Measurements from ENCODE around the gene ASRGL1. TPM values are rescaled to one million over a fixed set of nuclear protein-coding genes. Genes with fewer than 3 reads are reported as not detected.

ASRGL1 gene
- total RNA-seq, 2 donors from 2014 or later = 20.2 to 39.7 TPM

DNA sequence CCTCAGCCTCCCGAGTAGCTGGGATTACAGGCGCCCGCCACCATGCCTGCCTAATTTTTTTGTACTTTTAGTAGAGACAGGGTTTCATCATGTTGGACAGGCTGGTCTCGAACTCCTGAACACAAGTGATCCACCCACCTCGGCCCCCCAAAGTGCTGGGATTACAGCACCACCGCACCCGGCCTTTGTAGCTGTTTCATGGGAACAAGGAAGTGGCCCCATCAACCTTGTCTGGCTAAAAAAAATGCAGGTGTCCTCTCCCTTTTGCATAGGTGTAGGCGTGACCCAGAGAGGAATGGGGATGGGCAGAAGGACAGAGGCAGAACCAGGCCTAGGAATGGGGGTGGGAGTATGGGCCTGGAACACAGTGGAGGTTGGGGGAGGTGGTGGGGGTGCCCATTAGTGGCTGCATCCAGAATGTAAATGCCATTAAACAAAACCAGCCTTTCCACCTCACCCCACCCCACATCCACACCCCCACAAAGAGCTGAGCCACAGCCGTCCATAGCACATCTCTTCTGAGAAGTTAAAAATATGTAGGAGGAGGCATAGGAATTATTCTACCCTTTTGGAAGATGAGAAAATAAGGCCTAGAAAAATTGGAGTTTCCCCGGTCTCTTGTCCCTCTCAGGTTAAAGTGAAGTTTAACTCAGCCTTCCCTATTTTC is 58.8 kb downstream of the ASRGL1 start:
- no peaks in the 10 kb centered on the region for H3K9me3 ChIP-seq
- no peak for DNase-seq (ENCODE audit: low spot score)
- H3K4me1 ChIP-seq (ENCODE audit: control insufficient read depth in 1 of 2, low read depth in 2 of 2) = peaks cover 37 to 50% of the 10 kb centered on the region in 2 donors
- TF ChIP-seq, protein P1, sequence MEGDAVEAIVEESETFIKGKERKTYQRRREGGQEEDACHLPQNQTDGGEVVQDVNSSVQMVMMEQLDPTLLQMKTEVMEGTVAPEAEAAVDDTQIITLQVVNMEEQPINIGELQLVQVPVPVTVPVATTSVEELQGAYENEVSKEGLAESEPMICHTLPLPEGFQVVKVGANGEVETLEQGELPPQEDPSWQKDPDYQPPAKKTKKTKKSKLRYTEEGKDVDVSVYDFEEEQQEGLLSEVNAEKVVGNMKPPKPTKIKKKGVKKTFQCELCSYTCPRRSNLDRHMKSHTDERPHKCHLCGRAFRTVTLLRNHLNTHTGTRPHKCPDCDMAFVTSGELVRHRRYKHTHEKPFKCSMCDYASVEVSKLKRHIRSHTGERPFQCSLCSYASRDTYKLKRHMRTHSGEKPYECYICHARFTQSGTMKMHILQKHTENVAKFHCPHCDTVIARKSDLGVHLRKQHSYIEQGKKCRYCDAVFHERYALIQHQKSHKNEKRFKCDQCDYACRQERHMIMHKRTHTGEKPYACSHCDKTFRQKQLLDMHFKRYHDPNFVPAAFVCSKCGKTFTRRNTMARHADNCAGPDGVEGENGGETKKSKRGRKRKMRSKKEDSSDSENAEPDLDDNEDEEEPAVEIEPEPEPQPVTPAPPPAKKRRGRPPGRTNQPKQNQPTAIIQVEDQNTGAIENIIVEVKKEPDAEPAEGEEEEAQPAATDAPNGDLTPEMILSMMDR (IDR thresholded peaks at IDR 0.05) = no peak
- no peak overlapping the region for H3K4me3 ChIP-seq
- H3K27ac ChIP-seq = no peak overlapping the region
- no peak for ATAC-seq (ENCODE audit: insufficient number of reproducible peaks, low FRiP score, low read depth)
- no peaks in the 10 kb centered on the region for H3K36me3 ChIP-seq
- H3K27me3 ChIP-seq (replicated peaks; ENCODE audit: insufficient read depth) = no peaks in the 10 kb centered on the region

DNA sequence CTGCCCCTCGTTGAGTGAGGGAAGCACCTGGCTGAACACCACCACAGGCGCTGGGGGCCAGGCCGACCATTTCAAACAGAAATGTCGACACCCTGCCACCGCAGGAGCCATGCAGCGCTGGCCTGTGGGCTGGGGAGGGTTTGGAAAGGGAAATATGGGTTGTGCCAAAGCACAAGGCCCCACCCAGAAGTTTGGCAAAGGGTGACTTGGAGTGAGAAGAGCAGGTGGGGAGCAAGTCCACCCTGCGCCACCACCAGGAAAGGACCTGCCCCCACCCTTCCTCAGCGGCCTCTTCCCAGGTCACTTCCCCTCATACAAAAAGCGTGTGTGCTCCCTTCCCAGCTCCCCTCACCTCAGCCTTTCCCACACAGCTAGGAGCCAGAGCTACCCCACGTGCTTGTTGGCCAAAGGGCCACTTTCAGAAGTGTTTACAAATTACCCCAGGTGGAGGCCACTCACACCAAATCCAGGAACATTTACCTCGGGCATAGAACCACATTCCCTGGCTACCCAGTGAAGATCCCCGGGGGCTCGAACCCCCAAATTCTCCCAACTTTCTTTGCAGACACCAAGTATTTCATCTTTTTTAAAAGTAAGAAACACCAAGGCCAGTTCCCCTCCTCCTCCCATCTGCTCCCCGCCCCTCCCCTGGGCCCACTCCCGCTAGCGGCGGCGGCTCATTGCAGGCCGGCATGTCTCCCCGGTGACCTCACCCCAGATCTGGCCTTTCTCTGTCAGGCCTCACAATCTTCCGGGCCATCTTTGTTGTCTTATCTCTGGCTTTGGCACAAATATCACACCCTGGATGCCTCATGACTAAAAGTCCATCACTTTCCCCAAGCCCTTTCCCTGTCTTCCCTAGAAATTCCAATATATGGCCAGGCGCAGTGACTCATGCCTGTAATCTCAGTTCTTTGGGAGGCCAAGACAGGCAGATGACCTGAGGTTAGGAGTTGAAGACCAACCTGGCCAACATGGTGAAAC is 61.1 kb downstream of the ASRGL1 start:
- no peaks in the 10 kb centered on the region for H3K36me3 ChIP-seq
- ATAC-seq (ENCODE audit: insufficient number of reproducible peaks, low FRiP score, low read depth) = no peak
- peaks cover 53 to 73% of the 10 kb centered on the region in 2 donors for H3K4me1 ChIP-seq (ENCODE audit: control insufficient read depth in 1 of 2, low read depth in 2 of 2)
- TF ChIP-seq, protein P1 (IDR thresholded peaks at IDR 0.05) = no peak
- H3K4me3 ChIP-seq = no peak overlapping the region
- H3K27ac ChIP-seq = peak overlapping the region; percentile 76 to 80
- no peak for DNase-seq (ENCODE audit: low spot score)
- no peaks in the 10 kb centered on the region for H3K9me3 ChIP-seq
- H3K27me3 ChIP-seq (replicated peaks; ENCODE audit: insufficient read depth) = no peaks in the 10 kb centered on the region

DNA sequence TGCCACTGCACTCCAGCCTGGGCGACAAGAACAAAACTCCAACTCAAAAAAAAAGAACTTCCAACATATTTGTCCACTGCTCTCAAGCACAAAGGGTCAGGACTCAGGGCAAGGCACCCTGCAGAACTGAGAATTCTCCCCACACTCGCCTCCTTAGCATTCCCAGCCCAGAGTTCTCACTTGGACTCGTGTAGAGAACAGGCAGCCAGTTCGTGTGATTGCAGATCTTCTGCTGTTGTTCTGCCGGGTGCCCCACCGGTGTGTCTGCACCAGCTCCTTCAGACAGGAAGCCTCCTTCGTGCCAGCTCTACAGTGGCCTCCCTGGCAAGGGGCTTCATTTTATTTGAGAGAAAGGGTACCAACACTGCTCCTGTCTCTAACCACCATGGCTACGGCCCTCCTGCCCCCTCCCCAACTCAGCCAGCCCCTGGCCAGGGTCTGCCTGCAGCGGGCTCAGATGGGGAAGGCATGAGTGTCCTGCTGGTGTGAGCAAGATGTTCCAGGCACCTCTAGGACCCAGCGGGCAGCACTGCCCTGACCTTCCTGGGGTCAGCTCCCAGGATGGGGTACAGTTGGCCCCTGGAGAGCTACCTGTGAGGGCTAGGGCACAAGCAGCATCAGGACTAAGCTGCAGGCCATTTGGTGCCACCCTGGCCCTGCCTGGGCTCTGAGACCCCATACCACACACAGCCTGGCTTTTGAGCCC is 62.1 kb downstream of the ASRGL1 start:
- H3K9me3 ChIP-seq = no peaks in the 10 kb centered on the region
- no peak overlapping the region for H3K4me3 ChIP-seq
- DNase-seq (ENCODE audit: low spot score) = no peak
- TF ChIP-seq, protein P1 (IDR thresholded peaks at IDR 0.05) = no peak
- H3K27ac ChIP-seq = peak overlapping the region; percentile 76 to 80
- peaks cover 53 to 79% of the 10 kb centered on the region in 2 donors for H3K4me1 ChIP-seq (ENCODE audit: control insufficient read depth in 1 of 2, low read depth in 2 of 2)
- H3K36me3 ChIP-seq = no peaks in the 10 kb centered on the region
- no peak for ATAC-seq (ENCODE audit: insufficient number of reproducible peaks, low FRiP score, low read depth)
- H3K27me3 ChIP-seq (replicated peaks; ENCODE audit: insufficient read depth) = no peaks in the 10 kb centered on the region

DNA sequence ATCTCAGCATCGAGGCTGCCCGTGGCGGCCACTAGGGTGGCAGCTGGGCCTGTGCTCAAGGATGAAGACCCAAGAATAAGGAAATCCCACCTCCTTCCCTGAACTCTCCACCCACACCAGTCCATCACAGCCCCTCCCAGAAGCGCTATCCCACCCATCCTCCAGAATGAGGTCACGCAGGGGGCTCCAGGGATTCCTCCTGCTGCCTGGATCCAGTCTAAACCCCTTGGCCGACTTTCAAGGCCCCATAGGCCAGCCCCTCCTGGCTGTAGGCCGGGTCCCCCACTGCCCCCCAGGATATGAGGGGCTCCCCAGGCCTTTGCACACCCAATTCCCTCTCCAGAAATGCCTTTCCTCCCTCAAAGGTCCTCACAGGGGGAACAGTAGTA is 62.6 kb downstream of the ASRGL1 start:
- peaks cover 53 to 79% of the 10 kb centered on the region in 2 donors for H3K4me1 ChIP-seq (ENCODE audit: control insufficient read depth in 1 of 2, low read depth in 2 of 2)
- DNase-seq (ENCODE audit: low spot score) (no peak), ATAC-seq (ENCODE audit: insufficient number of reproducible peaks, low FRiP score, low read depth) (no peak)
- no peak overlapping the region for H3K4me3 ChIP-seq
- TF ChIP-seq, protein P1 (IDR thresholded peaks at IDR 0.05) = no peak
- no peaks in the 10 kb centered on the region for H3K27me3 ChIP-seq (replicated peaks; ENCODE audit: insufficient read depth)
- peak overlapping the region; percentile 76 to 80 for H3K27ac ChIP-seq
- H3K9me3 ChIP-seq = no peaks in the 10 kb centered on the region
- H3K36me3 ChIP-seq = no peaks in the 10 kb centered on the region
